GM13977 (cell line): Measurements from ENCODE around the gene PSMG3.
"Not testable (repeated sequence)": the region's sequence is repeated elsewhere in the genome, so short reads cannot be mapped to it uniquely, and the experiment has no call there.

Source experiments
- DNase-seq: peaks from one replicate; pipeline ENCODE4 v3.0.0; 2012; ENCODE audit warnings: low spot score
- in situ Hi-C: fragments of 300-500 bp; cut with MboI; formaldehyde crosslinking; loops from one replicate; pipeline ENCODE4 v1.12.0; 2022; ENCODE audit warnings: low sequenced_read_pairs, low pct_unique_long_range_greater_than_20kb, mixed read lengths, inconsistent platforms; ENCODE audit not compliant: unreplicated experiment
- TF ChIP-seq, protein P1 (sequence below): IDR thresholded peaks from 2 replicates; pipeline ENCODE4 v1.5.1; 2012; ENCODE audit warnings: mild to moderate bottlenecking, control low read depth; ENCODE audit not compliant: insufficient read depth; ENCODE audit errors: extremely low read depth, missing control alignments

PSMG3 gene

DNA sequence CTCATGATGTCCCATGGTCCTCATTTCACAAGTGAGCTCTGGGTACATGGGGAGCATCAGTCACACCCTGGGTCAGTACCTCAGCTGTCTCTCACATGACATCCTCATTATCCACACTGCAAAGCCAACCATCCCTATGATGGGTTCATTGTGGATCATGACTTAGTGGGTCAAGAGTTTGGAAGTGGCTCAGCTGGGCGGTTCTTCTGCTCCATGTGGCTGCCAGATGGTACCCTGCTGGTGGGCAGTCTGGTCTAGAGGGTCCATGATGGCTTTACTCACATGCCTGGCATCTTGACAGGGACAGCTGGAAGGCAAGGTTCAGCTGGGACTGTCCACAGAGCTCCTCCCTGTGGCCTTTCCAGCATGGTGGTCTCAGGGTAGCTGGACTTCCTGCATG lies 19.1 kb upstream of the PSMG3 start:
- no peak for DNase-seq
- TF ChIP-seq, protein P1, sequence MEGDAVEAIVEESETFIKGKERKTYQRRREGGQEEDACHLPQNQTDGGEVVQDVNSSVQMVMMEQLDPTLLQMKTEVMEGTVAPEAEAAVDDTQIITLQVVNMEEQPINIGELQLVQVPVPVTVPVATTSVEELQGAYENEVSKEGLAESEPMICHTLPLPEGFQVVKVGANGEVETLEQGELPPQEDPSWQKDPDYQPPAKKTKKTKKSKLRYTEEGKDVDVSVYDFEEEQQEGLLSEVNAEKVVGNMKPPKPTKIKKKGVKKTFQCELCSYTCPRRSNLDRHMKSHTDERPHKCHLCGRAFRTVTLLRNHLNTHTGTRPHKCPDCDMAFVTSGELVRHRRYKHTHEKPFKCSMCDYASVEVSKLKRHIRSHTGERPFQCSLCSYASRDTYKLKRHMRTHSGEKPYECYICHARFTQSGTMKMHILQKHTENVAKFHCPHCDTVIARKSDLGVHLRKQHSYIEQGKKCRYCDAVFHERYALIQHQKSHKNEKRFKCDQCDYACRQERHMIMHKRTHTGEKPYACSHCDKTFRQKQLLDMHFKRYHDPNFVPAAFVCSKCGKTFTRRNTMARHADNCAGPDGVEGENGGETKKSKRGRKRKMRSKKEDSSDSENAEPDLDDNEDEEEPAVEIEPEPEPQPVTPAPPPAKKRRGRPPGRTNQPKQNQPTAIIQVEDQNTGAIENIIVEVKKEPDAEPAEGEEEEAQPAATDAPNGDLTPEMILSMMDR, result no peak
- in situ Hi-C loops, result loop anchor here (25.0 kb wide), 1 partner anchor 623 kb away; no protein-coding TSS in a partner anchor

DNA sequence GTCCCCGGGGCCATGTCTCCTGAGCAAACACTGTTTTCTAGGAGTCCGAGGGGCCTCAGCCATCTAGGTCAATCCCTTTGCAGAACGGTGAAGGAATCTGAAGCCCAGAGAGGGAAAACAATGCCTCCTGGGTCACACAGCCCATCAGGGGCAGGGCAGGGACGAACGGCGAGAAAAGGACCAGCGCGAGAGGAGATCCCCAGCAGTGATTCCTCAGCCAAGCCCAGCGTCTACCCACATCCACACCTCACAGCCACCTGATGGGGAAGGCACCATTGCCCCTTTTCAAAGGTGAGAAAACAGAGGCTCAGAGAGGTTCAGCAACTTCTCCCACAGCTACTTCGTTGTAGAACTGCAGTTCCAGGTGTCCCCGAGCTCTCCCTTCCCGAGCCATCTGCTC lies 17.9 kb upstream of the PSMG3 start:
- DNase-seq, result no peak
- in situ Hi-C loops, result loop anchor here (25.0 kb wide), 1 partner anchor 625 kb away; no protein-coding TSS in a partner anchor
- TF ChIP-seq, protein P1, result no peak

DNA sequence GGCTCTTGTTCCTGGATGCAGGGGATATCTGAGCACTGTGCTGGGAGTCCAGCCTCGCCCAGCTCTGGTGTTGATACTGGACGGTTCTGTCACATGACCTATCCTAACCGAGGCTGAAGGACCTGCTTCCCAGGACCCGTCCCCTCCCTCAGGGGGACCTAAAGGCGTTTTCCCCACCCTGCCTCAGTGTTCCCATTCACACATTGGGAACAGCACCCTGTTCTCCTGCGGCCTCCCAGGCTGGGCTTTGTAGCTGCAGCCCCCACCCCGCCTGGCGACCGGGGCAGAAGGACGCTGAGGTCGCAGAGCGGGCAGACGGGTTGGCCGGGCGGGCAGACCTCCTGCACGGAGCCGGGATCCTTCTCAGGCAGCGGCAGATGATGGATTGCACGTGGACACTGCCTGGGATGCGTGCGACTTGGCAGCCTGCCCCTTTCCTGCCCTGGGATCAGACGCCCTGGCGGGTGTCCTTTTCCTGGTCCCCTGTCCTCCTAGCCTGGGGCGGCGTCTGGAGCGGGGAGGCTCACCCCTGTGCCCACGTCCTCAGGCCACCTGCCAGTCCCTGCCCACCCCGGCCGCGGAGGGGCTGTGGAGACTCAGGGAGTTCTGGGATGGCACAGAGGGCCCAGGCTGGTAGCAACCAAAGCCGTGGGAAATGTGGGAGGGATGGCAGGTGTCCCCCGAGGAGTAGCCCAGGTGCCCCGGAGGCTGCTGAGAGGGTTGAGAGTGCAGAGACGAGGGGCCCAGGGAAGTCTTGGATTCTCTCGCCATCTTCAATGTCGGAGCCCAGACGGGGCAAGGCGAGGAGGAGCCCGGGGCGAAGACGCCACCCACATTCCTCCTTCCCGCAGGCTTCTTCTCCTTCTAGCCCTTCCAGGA lies 17.2 kb upstream of the PSMG3 start:
- DNase-seq, result no peak
- in situ Hi-C loops, result loop anchor here (25.0 kb wide), 1 partner anchor 625 kb away; no protein-coding TSS in a partner anchor
- TF ChIP-seq, protein P1, result no peak

DNA sequence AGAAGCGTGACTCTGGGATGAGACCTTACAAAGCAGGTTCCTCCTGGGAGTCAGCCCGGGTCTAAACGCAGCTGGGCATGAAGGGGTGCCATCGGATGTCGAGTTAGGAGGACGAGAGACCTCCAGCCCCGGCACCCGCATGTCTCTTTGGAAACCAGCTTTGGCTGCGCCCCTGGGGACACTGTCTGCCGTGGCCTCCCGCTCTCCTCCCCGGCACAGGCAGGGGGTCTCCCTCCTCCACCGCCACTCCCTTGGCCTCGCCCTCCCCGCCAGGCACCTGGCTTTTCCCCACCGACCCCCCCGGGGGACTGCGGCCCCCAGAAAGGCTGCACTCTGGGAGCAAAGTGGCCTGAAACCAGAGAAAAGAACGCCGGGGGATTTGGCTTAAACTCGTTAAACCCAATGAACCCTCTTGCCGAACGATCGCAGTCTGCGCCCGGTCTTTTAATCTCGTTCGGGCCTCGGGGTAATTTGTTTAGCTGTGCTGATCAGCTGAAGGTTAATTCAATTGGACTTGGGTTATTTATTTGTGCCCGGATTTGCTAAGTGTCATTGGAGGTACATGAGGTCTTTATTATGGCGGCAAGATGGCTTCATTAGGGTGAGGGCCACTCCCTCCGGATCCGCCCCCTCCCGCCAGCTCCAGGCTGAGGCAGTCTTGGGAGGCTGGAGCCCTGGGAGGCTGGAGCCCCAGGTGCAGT lies 16.4 kb upstream of the PSMG3 start:
- DNase-seq, result no peak
- TF ChIP-seq, protein P1, result no peak
- in situ Hi-C loops, result loop anchor here (25.0 kb wide), 1 partner anchor 626 kb away; no protein-coding TSS in a partner anchor

DNA sequence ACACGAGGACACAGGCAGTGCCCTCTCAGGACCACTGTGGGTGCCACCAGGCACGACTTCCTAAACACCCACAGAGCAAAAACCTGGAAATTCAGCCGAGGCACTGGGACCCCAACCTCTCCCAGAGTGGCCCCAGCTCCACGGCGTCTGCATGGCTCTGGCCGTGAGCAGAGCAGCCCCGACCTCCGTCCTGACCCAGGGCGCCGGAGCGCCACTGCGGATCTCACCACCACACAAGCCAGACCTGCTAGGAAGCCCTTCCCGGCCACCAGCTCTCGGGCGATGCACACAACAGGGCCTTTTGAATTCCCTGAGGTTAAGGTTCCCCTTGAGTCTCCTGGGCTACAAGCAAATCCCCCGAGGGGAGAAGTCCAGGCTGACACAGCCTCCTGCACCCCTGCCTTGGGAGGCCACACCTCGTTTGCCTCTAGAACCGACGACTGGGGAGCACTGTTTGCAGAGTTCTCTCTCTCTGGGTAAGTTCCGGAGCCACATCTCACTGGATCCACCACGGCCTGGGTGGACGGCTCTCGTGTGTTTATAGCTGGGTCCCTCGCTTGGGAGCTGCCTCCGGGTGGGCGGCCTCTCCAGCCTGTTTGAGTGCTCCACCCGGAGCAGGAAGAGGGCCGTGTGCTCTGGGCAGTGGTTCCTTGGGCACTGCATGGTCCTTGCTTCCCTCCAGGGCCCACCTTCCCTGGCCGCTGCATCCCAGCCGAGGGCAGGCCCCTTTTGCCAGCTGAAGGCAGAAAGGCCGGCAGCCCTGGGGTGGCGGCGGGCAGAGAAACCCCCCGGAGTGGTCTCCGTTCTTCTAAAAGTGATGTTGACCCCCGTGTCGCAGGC lies 15.5 kb upstream of the PSMG3 start:
- DNase-seq, result no peak
- TF ChIP-seq, protein P1, result no peak
- in situ Hi-C loops, result loop anchor here (25.0 kb wide), 1 partner anchor 627 kb away; no protein-coding TSS in a partner anchor

DNA sequence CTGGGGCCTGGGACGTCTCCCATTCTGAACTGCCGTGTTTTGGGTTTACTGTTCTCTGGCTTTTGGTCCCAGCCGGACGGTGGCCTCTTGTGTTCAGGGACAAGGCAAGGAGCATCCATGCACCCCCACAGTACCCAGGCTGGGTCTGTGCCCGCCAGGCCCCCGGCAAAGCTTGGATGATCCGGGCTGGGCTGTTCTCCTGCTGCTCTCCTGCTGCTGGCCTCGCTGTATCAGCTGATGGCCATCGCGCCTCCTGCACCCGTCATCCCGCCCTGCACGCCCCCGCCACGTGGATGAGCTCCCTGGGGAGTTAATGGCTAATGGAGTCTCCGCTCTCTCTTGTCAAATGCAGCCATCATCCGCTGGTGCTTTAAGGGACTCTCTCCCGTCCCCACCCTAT lies 14.9 kb upstream of the PSMG3 start:
- no peak for DNase-seq
- in situ Hi-C loops, result loop anchor here (25.0 kb wide), 1 partner anchor 628 kb away; no protein-coding TSS in a partner anchor
- TF ChIP-seq, protein P1, result no peak

DNA sequence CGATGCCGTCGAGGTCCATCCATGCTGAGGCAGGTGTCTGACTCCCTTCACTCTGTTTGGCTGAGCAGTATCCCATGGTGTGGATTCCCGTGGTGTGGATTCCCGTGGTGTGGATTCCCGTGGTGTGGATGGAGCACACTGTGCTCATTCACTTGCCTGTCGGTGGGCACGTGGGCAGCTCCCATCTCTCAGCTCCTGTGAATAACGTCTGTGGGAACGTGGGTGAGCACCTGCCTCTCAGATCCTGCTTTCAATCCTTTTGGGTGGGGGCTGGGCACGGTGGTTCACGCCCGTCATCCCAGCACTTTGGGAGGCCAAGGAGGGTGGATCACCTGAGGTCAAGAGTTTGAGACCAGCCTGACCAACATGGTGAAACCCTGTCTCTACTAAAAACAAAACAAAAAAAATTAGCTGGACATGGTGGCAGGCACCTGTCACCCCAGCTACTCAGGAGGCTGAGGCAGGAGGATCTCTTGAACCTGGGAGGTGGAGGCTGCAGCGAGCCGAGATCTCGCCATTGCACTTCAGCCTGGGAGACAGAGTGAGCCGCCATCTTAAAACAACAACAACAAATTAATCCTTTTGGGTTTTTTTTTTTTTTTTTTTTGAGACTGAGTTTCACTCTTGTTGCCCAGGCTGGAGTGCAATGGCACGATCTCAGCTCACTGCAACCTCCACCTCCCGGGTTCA lies 13.6 kb upstream of the PSMG3 start:
- in situ Hi-C loops, result loop anchor here (25.0 kb wide), 1 partner anchor 629 kb away; no protein-coding TSS in a partner anchor
- not testable (repeated sequence) for DNase-seq
